DMS79 treated with DMSO at 0.1 percent for 48 hours (cell line): Measurements from ENCODE around the gene RNF112.
"Not testable (repeated sequence)": the region's sequence is repeated elsewhere in the genome, so short reads cannot be mapped to it uniquely, and the experiment has no call there.

Source experiments
- DNase-seq: peaks from one replicate; lab custom pipeline; 2025; lab: John Stamatoyannopoulos, UW

The RNF112 gene

DNA sequence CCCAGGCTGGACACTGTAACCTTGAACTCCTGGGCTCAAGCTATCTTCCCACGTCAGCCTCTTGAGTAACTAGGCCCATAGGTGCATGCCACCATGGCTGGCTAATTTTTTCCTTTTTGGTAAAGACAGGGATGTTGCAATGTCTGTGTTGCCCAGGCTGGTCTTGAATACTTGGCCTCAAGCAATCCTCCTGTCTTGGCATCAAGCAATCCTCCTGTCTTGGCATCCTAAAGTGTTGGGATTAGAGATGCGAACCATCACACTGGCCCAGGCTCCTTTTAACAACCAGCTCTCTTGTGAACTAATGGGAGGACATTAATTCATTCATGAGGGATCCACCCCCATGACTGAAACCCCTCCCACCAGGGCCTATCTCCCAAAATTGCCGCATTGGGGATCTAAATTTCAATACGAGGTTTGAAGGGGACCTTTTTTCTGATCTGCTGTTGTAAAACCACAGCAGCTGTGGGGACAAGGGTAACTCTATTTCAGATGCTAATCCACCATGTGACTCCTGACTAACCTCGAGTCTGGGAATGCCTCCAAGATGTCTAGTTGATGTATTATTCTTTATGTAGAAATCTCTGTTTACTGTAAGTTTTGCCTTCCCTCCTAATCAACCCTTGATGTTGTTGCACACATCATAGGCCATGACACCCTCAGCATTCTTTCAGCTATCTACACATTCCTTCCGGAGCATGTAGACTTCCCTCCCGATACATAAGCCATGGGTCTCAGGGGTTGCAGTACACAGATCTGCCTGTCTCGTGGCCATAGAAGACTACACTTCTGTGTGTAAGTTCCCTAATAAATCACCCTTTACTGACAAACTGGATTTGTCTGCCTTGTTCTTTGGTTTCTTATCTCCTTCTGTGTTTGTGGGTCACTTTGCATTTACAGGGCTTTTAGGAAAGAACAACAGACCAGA, 37.6 kb downstream of the RNF112 start:
- DNase-seq: peak; percentile 0

DNA sequence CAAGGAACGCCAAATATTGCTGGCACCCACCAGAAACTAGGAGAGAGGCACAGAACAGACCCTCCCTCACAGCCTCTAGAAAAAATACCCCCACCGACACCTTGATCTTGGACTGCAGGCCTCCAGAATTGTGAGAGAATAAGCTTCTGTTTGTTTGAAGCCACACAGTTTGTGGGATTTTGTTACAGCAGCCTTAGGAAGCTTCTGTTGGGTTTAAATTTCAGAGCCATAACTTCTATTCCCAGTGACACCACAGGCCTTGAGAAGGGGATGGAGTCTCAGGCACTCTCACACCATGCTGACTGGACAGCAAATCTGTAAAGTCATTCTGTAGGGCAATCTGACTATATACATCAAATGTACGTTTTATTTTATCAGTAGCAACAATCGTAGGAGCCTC, 38.6 kb downstream of the RNF112 start:
- no peak for DNase-seq

DNA sequence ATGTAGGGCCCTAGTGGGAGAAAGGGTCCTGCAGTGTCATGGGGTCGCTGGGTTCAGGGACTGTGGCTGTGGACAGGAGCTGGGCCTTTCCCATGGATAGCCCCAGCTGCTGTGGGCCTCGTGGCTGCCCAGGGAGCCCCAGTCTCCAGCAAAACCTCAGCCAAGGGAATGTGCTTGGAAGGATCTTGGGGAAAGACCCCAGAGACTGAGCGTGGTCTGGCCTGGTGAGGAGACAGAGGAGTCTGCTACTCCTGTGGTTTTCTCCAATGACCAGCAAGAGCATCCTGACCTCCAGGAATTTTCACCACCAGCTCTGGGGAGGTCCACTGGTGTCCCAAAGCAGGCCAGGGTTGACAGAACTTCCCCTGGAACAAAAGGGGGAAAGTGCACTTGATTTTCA, 42.3 kb downstream of the RNF112 start:
- DNase-seq: no peak

DNA sequence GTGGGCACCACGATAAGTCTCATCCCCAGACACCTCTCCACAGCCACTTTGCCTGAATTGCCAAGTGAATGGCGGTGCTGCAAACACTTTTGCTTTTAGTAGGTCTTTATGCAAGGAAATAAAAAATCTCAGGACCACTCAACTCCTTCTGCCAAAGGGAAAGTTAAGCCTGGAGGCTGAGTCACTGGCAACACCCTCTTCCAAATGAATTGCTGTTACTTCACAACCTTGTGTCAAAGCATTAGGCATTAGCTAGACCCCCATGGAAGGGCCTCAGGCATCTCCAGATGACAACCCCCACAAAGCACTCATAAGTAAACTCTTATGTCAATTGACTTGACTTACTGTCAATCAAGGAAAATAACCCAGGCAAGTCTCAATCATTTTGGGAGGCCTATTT, 43.0 kb downstream of the RNF112 start:
- no peak for DNase-seq

DNA sequence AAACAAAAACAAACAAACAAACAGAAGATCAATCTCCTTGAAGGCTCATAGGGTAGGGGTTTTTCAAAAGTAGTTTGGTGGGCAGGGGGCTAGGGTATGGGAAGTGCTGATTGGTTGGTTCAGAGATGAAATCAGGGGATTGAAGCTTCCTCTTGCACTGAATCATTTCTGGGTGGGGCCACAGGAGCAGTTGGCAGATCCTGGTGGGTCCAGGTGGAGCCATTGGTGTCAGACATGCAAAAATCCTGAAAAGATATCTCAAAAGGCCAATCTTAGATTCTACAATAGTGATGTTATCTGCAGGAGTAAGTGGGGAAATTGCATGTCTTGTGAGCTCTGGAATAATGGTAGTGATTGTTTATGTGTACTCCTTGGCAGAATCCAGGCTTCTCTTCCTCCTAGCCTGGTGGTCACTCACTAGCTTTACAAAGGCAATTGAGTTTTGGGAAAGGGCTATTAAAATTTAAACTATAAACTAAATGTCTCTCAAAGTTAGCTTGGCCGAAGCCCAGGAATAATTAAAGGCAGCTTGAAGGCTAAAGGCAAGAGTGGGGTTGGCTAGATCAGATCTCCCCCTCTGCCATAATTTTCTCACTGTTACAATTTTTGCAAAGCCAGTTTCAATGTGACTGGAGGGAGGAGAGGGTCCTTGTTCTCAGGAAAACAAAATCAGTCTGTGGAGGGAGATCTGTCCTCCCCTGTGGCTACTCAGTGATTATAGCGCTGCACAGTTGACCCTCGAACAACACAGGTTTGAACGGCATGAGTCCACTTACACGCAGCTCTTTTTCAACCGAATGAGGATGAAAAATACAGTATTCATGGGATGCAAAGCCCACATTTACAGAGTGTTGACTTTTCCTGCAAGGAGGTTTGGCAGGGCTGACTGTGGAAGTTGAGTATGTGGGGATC, 45.2 kb downstream of the RNF112 start:
- DNase-seq: no peak

DNA sequence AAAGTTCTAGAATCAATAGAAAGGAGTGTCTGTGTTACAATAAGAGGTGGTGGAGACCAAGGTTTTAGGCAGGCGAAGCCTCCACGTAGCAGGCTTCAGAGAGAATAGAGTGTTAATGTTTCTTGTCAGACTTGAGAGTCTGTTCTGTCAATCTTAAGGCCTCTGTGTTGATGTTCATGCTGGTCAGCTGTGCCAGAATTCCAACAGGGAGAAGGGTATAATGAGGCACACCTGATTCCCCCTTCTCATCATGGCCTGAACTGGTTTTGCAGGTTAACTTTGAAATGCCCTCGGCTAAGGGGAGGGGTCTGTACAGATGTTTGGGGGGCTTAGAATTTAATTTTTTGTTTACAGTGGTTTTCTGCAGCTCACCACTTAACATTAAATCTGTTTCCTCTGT, 46.0 kb downstream of the RNF112 start:
- DNase-seq: no peak

DNA sequence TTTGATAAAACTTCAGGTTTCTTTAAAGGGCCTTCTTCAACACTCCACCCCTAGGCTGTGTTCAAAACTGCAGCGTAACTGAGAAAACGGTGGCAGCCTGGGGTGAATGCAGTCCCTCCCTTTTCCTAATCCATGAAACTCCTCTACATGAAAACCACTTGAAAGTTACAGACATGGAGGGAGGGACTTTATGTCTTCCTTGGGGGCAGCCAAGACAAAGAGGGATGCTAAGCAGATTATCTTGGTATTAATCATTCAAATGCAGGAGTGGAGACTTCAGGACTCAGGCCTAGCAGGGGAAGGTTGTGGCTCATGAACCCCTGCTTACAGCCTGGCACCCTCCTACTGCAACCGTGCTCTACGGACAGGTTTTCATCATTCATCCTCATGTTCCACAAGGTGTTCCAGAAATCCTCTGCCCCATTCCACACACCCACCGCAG, 46.8 kb downstream of the RNF112 start:
- DNase-seq: no peak

DNA sequence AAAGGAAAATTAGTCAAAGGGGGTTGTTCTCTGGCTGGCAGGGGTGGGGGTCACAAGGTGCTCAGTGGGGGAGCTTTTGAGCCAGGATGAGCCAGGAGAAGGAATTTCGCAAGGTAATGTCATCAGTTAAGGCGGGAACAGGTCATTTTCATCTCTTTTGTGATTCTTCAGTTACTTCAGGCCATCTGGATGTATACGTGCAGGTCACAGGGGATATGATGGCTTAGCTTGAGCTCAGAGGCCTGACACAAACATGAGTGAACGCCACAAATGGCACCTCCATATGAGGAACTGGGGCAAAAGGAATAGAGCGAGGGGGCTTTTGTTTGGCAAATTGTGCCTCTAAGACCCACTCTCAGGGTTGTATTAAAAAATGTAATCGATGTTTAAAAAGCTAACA, 47.4 kb downstream of the RNF112 start:
- DNase-seq: not testable (repeated sequence)

DNA sequence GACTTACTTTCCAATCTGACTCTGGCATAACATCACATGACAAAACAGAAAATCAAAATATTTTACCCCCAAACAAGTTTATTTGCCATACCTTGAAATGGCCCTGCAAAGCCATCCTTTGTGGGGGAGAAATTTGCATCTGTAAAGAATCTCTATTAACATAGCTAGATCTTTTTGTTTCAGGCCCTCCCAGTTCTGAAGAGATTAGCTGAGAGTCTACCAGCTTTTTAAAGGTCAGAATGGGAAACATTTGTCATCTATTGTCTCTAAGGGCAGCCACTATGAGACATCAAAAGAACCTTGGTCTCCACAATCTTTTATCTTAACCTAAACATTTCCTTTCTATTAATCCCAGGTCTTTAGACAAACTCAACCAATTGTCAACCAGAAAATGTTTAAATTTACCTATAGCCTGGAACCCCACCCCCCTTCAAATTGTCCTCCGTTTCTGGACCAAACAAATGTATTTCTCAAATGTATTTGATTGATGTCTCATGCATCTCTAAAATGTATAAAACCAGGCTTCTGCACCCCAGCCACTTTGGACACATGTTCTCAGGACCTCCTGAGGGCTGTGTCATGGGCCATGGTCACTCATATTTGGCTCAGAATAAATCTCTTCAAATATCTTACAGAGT, 48.1 kb downstream of the RNF112 start:
- not testable (repeated sequence) for DNase-seq

DNA sequence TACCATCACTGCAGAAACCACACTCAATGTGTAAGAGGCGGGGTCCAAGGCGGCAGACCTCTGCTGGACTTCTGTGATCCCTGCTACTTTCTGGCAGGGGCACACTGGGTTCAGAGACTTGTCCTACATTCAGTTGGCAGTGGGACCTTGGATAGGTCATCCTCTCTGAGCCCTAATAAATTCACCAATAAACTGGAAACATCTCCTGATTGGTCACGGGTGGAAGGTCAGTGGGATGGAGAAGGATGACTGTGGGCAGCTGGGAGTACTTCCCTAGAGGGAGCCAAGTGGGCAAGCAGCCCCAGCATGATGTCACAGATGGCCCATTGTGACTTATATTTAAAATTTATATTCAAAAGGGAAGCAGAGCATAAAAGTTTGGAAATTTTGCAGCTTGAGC, 49.7 kb downstream of the RNF112 start:
- DNase-seq: no peak

DNA sequence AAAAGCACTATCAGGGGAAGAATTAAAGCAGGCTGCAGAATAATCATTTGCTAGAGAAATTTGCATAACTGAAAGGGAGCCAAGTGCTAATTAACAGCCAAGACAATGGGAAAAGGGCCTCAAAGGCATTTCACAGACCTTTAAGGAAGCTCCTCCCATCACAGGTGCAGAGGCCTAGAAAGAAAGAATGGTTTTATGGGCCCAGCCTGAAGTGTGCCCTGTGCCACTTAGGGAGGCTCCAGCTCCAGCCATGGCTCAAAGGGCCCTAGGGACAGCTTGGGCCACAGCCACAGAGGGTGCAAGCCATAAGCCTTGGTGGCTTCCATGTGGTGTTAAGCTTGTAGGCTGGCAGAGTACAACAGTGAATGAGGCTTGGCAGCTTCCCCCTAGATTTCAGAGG, 50.1 kb downstream of the RNF112 start:
- DNase-seq: peak; percentile 4

DNA sequence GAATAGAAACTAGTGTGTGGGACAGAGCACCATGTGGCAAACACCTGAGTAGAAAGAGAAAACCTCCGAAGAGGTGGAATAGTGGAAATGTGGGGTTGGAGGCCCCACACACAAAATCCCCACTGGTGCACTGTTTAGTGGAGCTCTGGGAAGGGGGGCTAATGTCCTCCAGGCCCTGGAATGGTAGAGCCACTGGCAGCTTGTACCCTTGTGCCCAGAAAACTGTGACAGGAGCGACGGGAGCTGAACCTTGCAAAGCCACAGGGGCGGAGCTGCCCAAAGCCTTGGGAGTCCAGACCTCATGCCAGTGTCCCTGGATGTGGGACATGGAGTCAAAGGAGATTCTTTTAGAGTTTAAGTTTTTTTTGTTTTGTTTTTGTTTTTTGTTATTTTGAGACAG, 50.6 kb downstream of the RNF112 start:
- DNase-seq: no peak

DNA sequence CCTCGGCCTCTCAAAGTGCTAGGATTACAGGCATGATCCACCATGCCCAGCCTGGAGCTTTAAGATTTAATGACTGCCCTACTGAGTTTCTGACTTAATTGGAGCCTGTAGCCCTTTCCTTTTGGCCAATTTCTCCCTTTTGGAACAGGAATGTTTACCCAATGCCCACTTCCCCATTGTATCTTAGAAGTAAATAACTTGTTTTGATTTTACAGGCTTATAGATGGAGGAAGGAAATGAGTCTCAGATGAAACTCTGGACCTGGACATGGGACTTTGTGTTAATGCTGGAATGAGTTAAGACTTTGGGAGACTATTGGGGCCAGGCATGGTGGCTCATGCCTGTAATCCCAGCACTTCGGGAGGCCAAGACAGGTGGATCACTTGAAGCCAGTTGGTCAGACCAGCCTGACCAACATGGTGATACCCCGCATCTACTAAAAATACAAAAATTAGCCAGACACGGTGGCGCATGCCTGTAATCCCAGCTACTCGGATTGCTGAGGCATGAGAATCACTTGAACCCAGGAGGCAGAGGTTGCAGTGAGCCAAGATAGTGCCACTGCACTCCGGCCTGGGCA, 51.5 kb downstream of the RNF112 start:
- not testable (repeated sequence) for DNase-seq

DNA sequence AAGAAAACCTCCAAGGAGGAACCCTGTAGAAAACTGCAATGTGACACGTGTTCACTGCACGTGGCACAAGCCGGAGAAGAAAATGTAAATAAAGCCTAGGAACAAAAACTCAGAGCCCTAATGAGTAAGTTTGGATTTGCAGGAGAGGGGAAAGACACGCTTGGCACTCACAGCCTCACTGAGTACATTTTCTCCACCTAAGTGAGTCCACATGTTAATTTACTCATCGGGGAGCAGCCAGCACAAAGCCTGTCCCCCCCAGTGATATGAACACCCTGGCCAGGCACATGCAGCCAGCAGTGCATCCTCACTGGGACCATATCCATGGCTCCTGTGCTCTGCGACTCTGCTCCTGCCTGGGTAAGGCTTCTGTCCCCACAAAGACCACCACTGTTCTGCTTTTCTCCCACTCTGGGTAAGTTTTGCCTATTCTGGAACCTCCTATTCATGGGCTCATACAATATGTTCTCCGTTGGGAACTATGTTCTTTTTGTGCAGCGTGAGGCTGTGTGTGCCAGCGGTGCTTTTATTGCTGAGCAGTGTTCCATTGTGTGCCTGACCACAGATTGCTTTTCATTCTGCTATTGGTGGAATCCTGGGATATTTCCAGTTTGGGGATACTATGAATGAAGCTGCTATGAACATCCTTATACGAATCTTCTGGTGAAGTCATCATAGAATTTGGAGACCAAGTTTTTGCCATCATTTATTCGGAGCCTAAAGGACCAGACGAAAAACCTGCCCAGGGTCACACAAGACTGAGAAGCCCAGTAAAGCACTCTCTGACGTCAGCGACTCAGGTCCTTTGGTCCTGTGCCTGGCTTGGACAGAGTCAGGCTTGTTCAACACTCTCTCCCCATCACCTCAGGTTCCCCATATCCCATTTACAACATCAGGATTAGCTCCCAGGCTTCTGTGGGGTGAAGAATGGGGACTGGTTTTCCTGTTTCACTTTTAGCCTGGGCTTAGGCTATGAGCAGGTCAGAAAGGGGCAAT, 53.3 kb downstream of the RNF112 start:
- DNase-seq: no peak
